Esophagus muscularis mucosa (tissue), 3 donors: ENCODE results near the gene PPFIA4.

Experiments used
- POLR2A ChIP-seq: fragments of 450-650 bp; IDR thresholded peaks from one replicate; pipeline ENCODE4 v1.6.1; 2017; ENCODE audit warnings: antibody characterized with exemption, moderate library complexity, mild to moderate bottlenecking, low read depth
- POLR2AphosphoS5 ChIP-seq, 2 donors: sonication (generic); formaldehyde crosslinking; IDR thresholded peaks; one replicate each; pipeline ENCODE4 v1.6.1; 2017; ENCODE audit warnings: antibody characterized with exemption in 2 of 2
- TF ChIP-seq, protein P1 (sequence below), 3 experiments: fragments of 200-600 bp in 2 of 3; fragments of 450-650 bp in 1 of 3; sonication (generic) in 2 of 3; IDR thresholded peaks; one replicate each; pipeline ENCODE4 v1.5.1; 2017 to 2019; ENCODE audit warnings: antibody characterized with exemption in 3 of 3, mild to moderate bottlenecking in 2 of 3, moderate library complexity in 1 of 3

DNA sequence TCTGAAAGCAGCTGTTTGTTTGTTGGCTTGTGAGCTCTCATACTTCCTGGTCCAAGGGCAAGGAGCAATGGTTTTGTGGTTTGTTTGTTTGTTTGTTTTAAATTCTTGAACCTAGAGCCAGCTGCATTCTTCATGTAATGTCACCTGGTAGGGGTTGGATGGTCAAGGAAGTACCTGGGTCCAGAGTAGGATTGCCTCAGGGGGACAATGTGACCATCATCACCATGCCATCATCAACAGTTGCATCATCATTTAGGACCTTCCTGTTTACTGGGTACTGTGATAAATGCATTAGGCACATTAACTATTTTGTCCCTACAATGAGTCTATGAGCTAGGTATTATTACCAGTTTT lies 74.2 kb downstream of the PPFIA4 start:
- TF ChIP-seq, protein P1, sequence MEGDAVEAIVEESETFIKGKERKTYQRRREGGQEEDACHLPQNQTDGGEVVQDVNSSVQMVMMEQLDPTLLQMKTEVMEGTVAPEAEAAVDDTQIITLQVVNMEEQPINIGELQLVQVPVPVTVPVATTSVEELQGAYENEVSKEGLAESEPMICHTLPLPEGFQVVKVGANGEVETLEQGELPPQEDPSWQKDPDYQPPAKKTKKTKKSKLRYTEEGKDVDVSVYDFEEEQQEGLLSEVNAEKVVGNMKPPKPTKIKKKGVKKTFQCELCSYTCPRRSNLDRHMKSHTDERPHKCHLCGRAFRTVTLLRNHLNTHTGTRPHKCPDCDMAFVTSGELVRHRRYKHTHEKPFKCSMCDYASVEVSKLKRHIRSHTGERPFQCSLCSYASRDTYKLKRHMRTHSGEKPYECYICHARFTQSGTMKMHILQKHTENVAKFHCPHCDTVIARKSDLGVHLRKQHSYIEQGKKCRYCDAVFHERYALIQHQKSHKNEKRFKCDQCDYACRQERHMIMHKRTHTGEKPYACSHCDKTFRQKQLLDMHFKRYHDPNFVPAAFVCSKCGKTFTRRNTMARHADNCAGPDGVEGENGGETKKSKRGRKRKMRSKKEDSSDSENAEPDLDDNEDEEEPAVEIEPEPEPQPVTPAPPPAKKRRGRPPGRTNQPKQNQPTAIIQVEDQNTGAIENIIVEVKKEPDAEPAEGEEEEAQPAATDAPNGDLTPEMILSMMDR (IDR thresholded peaks at IDR 0.05): no peak
- TF ChIP-seq POLR2AphosphoS5 (IDR thresholded peaks at IDR 0.05) (no peak), POLR2A (no peak)
